A549 (cell line): ENCODE results near the gene GBA2.

Experiments used
- CBX8 ChIP-seq: fragments of 200-600 bp; sonication (generic); IDR thresholded peaks from 2 replicates; pipeline ENCODE4 v1.6.1; 2016
- CTCF ChIP-seq: fragments of >200 bp; sonication (Bioruptor Twin); formaldehyde crosslinking; IDR thresholded peaks from 3 replicates; pipeline ENCODE4 v1.5.1; 2016
- E2F6 ChIP-seq: IDR thresholded peaks from 2 replicates; pipeline ENCODE4 v1.6.1; 2012; ENCODE audit warnings: low read depth, borderline replicate concordance
- EHMT2 ChIP-seq: fragments of 200-600 bp; sonication (generic); IDR thresholded peaks from 2 replicates; pipeline ENCODE4 v1.6.1; 2016; ENCODE audit warnings: antibody characterized with exemption, low read depth, mild to moderate bottlenecking, moderate library complexity
- MAX ChIP-seq: IDR thresholded peaks from 2 replicates; pipeline ENCODE4 v1.6.1; 2012
- MYC ChIP-seq: IDR thresholded peaks from 2 replicates; pipeline ENCODE4 v1.6.1; 2012; ENCODE audit warnings: mild to moderate bottlenecking, inconsistent platforms, low read length, improper control_type of control experiment, borderline replicate concordance
- POLR2A ChIP-seq: IDR thresholded peaks from 2 replicates; pipeline ENCODE4 v1.6.1; 2012; ENCODE audit warnings: mild to moderate bottlenecking, low read length
- REST ChIP-seq: fragments of 200-600 bp; sonication (generic); IDR thresholded peaks from 2 replicates; pipeline ENCODE4 v1.6.1; 2016; ENCODE audit warnings: antibody characterized with exemption, mild to moderate bottlenecking, moderate library complexity
- ZNF302 ChIP-seq: fragments of 250-450 bp; sonication (Bioruptor Pico); IDR thresholded peaks from 2 replicates; pipeline ENCODE4 v1.9.0; 2021; ENCODE audit warnings: inconsistent platforms, mild to moderate bottlenecking, moderate library complexity

- TF ChIP-seq CTCF (no peak), POLR2A (no peak), REST (no peak), CBX8 (no peak), MYC (no peak), MAX (no peak), E2F6 (no peak), ZNF302 (no peak), EHMT2 (no peak)
Observed at GRCh38 chr9:35754264-35754663, 5.2 kb upstream of the GBA2 start, which contains the start of gene MSMP.
